GM06990 (cell line): ENCODE results near the gene TRAPPC3L.

Experiments used
- DNase-seq: peaks from one replicate; pipeline ENCODE4 v3.0.0-alpha.2; 2011; ENCODE audit not compliant: insufficient read length; ENCODE audit errors: extremely low read depth
- H3K27me3 ChIP-seq: replicated peaks from 2 replicates; pipeline ENCODE4 v1.6.0; 2011; ENCODE audit warnings: low read length; ENCODE audit not compliant: control insufficient read depth, insufficient read depth
- H3K36me3 ChIP-seq: 2 replicates; pipeline ENCODE4 v1.5.1; 2011; ENCODE audit warnings: low read length; ENCODE audit not compliant: control insufficient read depth, insufficient read depth
- H3K4me3 ChIP-seq: replicated peaks from 2 replicates; pipeline ENCODE4 v1.5.1; 2011; ENCODE audit warnings: low read depth, mild to moderate bottlenecking, control low read depth, low read length
- TF ChIP-seq, protein P1 (sequence below): IDR thresholded peaks from 2 replicates; pipeline ENCODE4 v1.5.1; 2011; ENCODE audit warnings: low read length, control low read depth, mild to moderate bottlenecking, inconsistent platforms; ENCODE audit not compliant: insufficient read depth, poor library complexity, severe bottlenecking

Gene TRAPPC3L

GRCh38 chr6:116542426-116542825 is 3.1 kb downstream of the TRAPPC3L start:
- H3K36me3 ChIP-seq = no peaks in the 10 kb centered on the region
- H3K27me3 ChIP-seq = no peaks in the 10 kb centered on the region; the same call in 1 of the 2 replicates
- TF ChIP-seq, protein P1, sequence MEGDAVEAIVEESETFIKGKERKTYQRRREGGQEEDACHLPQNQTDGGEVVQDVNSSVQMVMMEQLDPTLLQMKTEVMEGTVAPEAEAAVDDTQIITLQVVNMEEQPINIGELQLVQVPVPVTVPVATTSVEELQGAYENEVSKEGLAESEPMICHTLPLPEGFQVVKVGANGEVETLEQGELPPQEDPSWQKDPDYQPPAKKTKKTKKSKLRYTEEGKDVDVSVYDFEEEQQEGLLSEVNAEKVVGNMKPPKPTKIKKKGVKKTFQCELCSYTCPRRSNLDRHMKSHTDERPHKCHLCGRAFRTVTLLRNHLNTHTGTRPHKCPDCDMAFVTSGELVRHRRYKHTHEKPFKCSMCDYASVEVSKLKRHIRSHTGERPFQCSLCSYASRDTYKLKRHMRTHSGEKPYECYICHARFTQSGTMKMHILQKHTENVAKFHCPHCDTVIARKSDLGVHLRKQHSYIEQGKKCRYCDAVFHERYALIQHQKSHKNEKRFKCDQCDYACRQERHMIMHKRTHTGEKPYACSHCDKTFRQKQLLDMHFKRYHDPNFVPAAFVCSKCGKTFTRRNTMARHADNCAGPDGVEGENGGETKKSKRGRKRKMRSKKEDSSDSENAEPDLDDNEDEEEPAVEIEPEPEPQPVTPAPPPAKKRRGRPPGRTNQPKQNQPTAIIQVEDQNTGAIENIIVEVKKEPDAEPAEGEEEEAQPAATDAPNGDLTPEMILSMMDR = no peak
- H3K4me3 ChIP-seq = no peak overlapping the region
- DNase-seq = no peak

DNA sequence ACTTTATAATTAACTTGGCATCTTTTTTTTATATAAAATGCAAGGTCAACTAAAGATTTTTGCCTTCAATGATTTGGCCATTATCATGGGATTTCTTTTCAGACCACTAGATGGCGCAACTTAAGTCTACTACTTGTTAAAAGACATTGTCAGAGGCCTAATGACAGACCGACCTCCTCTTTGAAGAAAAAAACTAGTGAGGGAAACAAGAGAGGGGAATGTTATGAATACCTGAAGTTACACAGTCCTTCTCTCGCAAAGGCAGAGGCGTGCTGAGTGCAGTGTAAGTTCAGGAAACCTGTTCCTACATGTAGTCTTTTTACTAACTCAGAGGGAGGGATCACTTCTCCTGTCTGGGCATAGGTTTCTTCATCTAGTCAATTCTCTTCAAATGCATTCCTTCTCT is 9.3 kb downstream of the TRAPPC3L start:
- peak; percentile 22 for DNase-seq
- H3K4me3 ChIP-seq = no peak overlapping the region
- no peaks in the 10 kb centered on the region for H3K36me3 ChIP-seq
- TF ChIP-seq, protein P1 = peak; percentile 61
- no peaks in the 10 kb centered on the region; the same call in 1 of the 2 replicates for H3K27me3 ChIP-seq

- Histone ChIP-seq H3K4me3 (no peak overlapping the region), H3K36me3 (no peaks in the 10 kb centered on the region), H3K27me3 (no peaks in the 10 kb centered on the region)
- TF ChIP-seq, protein P1 = no peak
- no peak for DNase-seq
Observed at GRCh38 chr6:116535109-116535508, 10.4 kb downstream of the TRAPPC3L start.

DNA sequence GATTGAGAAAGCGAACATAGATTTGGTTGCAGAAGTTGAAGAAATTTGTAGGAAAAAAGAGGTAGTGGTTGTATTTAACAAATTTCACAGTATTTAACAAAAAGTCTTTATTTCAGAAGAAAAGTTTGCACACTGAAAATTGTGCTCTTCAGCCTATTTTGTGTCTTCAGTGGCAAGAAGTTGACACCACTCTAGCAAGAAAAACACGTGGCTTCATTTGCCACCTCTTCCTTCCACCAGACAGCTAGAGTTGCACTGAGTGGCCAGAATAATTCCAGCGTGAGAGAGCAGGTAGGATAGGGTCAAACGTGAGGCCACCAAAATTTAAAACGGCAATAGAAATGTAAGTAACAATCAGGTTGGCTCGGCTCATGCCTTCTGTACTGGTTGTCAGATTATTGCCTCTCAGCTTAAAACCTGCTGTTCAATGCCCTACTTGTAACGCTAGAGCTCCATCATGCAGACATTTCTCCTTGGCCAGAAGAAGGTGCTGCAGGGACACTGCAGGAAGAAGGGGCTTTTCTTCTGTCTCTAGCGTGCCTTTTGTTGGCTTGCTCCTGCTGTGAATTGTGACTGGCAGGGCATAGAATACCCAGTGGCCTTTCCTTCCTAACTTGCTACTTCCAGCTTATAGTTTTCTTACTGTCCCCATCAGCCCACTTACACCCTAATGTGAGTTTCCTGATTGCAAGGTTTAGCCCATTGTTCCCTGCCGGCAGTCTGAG is 12.1 kb downstream of the TRAPPC3L start:
- Histone ChIP-seq H3K4me3 (no peak overlapping the region), H3K36me3 (no peaks in the 10 kb centered on the region), H3K27me3 (no peaks in the 10 kb centered on the region)
- no peak for DNase-seq
- TF ChIP-seq, protein P1 = no peak

GRCh38 chr6:116531675-116532570 is 13.6 kb downstream of the TRAPPC3L start:
- no peaks in the 10 kb centered on the region for H3K27me3 ChIP-seq
- H3K36me3 ChIP-seq = no peaks in the 10 kb centered on the region
- TF ChIP-seq, protein P1 = peak; percentile 70
- peak; percentile 35 for DNase-seq
- H3K4me3 ChIP-seq = no peak overlapping the region
